Trophoblast cell (in vitro differentiated cells and primary cell): ENCODE results near the gene AFAP1L2.

ENCODE experiments used
- DNase-seq, 2 donors: peaks; one replicate each; pipeline ENCODE4 v3.0.0-alpha.2; 2016
- H2AFZ ChIP-seq: 2 replicates; pipeline ENCODE4 v1.6.1; 2013; ENCODE audit warnings: low read length, moderate library complexity, mild to moderate bottlenecking; ENCODE audit not compliant: insufficient read depth, poor library complexity
- H2AK5ac ChIP-seq: 2 replicates; pipeline ENCODE4 v1.6.1; 2013; ENCODE audit warnings: mild to moderate bottlenecking, low read length
- H2BK120ac ChIP-seq: 2 replicates; pipeline ENCODE4 v1.6.1; 2013; ENCODE audit warnings: low read length, mild to moderate bottlenecking, moderate library complexity; ENCODE audit not compliant: insufficient read depth, poor library complexity
- H2BK12ac ChIP-seq: 2 replicates; pipeline ENCODE4 v1.6.1; 2013; ENCODE audit warnings: mild to moderate bottlenecking, low read length, moderate library complexity
- H2BK5ac ChIP-seq: 2 replicates; pipeline ENCODE4 v1.6.1; 2013; ENCODE audit warnings: low read length, low read depth, moderate library complexity, mild to moderate bottlenecking; ENCODE audit not compliant: poor library complexity
- H3K14ac ChIP-seq: 2 replicates; pipeline ENCODE4 v1.6.1; 2013; ENCODE audit warnings: mild to moderate bottlenecking, low read length
- H3K18ac ChIP-seq: 2 replicates; pipeline ENCODE4 v1.6.1; 2013; ENCODE audit warnings: mild to moderate bottlenecking, low read length
- H3K23ac ChIP-seq: 2 replicates; pipeline ENCODE4 v1.6.1; 2013; ENCODE audit warnings: low read length
- H3K27ac ChIP-seq: 2 replicates; pipeline ENCODE4 v1.5.1; 2013; ENCODE audit warnings: low read depth, mild to moderate bottlenecking, inconsistent platforms, low read length, moderate library complexity
- H3K27me3 ChIP-seq: 2 replicates; pipeline ENCODE4 v1.6.1; 2013; ENCODE audit warnings: inconsistent platforms, mild to moderate bottlenecking, low read length, moderate library complexity; ENCODE audit not compliant: insufficient read depth
- H3K36me3 ChIP-seq, 2 experiments: 1 replicate in 1 of 2; 2 replicates in 1 of 2; pipeline ENCODE4 v1.6.1; 2013; ENCODE audit warnings: low read length in 2 of 2, mild to moderate bottlenecking in 2 of 2, moderate library complexity in 1 of 2; ENCODE audit not compliant: insufficient read depth in 2 of 2, control insufficient read depth in 1 of 2
- H3K4ac ChIP-seq: 2 replicates; pipeline ENCODE4 v1.6.1; 2013; ENCODE audit warnings: low read depth, mild to moderate bottlenecking, low read length, moderate library complexity
- H3K4me1 ChIP-seq, 2 experiments: 1 replicate in 1 of 2; 2 replicates in 1 of 2; pipeline ENCODE4 v1.6.1; 2013; ENCODE audit warnings: low read length in 2 of 2, mild to moderate bottlenecking in 2 of 2, moderate library complexity in 1 of 2; ENCODE audit not compliant: insufficient read depth in 2 of 2, control insufficient read depth in 1 of 2
- H3K4me2 ChIP-seq: 2 replicates; pipeline ENCODE4 v1.6.1; 2013; ENCODE audit warnings: inconsistent platforms, mild to moderate bottlenecking, low read length, moderate library complexity
- H3K4me3 ChIP-seq: 2 replicates; pipeline ENCODE4 v1.5.1; 2013; ENCODE audit warnings: mild to moderate bottlenecking, low read depth, low read length, inconsistent platforms
- H3K79me1 ChIP-seq: one replicate; pipeline ENCODE4 v1.6.1; 2013; ENCODE audit warnings: low read length
- H3K79me2 ChIP-seq: 2 replicates; pipeline ENCODE4 v1.6.1; 2013; ENCODE audit warnings: low read length, mild to moderate bottlenecking; ENCODE audit not compliant: control insufficient read depth, insufficient read depth, poor library complexity
- H3K9ac ChIP-seq: 2 replicates; pipeline ENCODE4 v1.6.1; 2013; ENCODE audit warnings: mild to moderate bottlenecking, low read length
- H3K9me3 ChIP-seq: 2 replicates; pipeline ENCODE4 v1.6.1; 2013; ENCODE audit warnings: low read depth, mild to moderate bottlenecking, control low read depth, inconsistent platforms, low read length; ENCODE audit not compliant: insufficient read depth
- H4K12ac ChIP-seq: 2 replicates; pipeline ENCODE4 v1.6.1; 2013; ENCODE audit warnings: low read depth, mild to moderate bottlenecking, low read length, moderate library complexity
- H4K8ac ChIP-seq: 2 replicates; pipeline ENCODE4 v1.6.1; 2013; ENCODE audit warnings: low read depth, mild to moderate bottlenecking, low read length, moderate library complexity
- H4K91ac ChIP-seq: one replicate; pipeline ENCODE4 v1.6.1; 2013; ENCODE audit warnings: low read depth, mild to moderate bottlenecking, low read length, moderate library complexity
- WGBS: extraction: QIAGEN DNeasy Blood & Tissue Kit; methylation state at CpG from one replicate; pipeline ENCODE4 v1.1.7; 2013; ENCODE audit warnings: missing lambda C conversion rate; ENCODE audit not compliant: insufficient read length, insufficient coverage; ENCODE audit errors: extremely low coverage; 5-methylcytosine and 5-hydroxymethylcytosine counted together

Gene AFAP1L2

GRCh38 chr10:114340816-114341215, 63.5 kb downstream of the AFAP1L2 start:
- H3K18ac ChIP-seq = no peak overlapping the region
- no peak overlapping the region for H3K23ac ChIP-seq
- no peak for DNase-seq
- no CpG with 5 or more reads among the region's 8 CpGs for WGBS
- no peak overlapping the region for H4K8ac ChIP-seq
- no peak overlapping the region for H4K12ac ChIP-seq
- no peak overlapping the region for H2AFZ ChIP-seq
- H2BK12ac ChIP-seq = no peak overlapping the region
- H3K79me1 ChIP-seq = peaks cover 23% of the 10 kb centered on the region
- no peak overlapping the region for H2BK5ac ChIP-seq
- no peak overlapping the region for H3K4me2 ChIP-seq
- no peaks in the 10 kb centered on the region for H3K9me3 ChIP-seq
- H3K27me3 ChIP-seq = no peaks in the 10 kb centered on the region
- no peak overlapping the region for H4K91ac ChIP-seq
- peaks cover 7% of the 10 kb centered on the region for H3K79me2 ChIP-seq
- no peak overlapping the region for H3K14ac ChIP-seq
- H3K4me3 ChIP-seq = no peak overlapping the region
- H3K36me3 ChIP-seq = peaks cover 9 to 21% of the 10 kb centered on the region in 2 experiments
- H3K9ac ChIP-seq = no peak overlapping the region
- H3K4me1 ChIP-seq = peaks cover 32 to 34% of the 10 kb centered on the region in 2 experiments
- H2AK5ac ChIP-seq = no peak overlapping the region
- no peak overlapping the region for H3K4ac ChIP-seq
- H3K27ac ChIP-seq = no peak overlapping the region
- H2BK120ac ChIP-seq = no peak overlapping the region

- Histone ChIP-seq H3K27me3 (no peaks in the 10 kb centered on the region), H2AK5ac (no peak overlapping the region), H4K91ac (peak overlapping the region; percentile 30), H4K8ac (peak overlapping the region; percentile 8), H3K79me1 (peaks cover 10% of the 10 kb centered on the region), H3K4me1 (peaks cover 18 to 20% of the 10 kb centered on the region in 2 experiments), H3K23ac (no peak overlapping the region), H2BK120ac (no peak overlapping the region), H3K36me3 (peaks cover 9% of the 10 kb centered on the region in 2 experiments), H2BK5ac (peak overlapping the region; percentile 9), H3K9me3 (no peaks in the 10 kb centered on the region), H3K27ac (peak overlapping the region; percentile 44), H3K9ac (no peak overlapping the region), H2AFZ (no peak overlapping the region), H3K18ac (no peak overlapping the region), H2BK12ac (peak overlapping the region; percentile 12), H3K4me2 (no peak overlapping the region), H3K4ac (no peak overlapping the region), H3K14ac (no peak overlapping the region), H3K79me2 (no peaks in the 10 kb centered on the region), H3K4me3 (no peak overlapping the region), H4K12ac (no peak overlapping the region)
- DNase-seq = no peak
- WGBS = no CpG with 5 or more reads among the region's 19 CpGs
Observed at GRCh38 chr10:114337510-114338462, 66.5 kb downstream of the AFAP1L2 start.

DNA sequence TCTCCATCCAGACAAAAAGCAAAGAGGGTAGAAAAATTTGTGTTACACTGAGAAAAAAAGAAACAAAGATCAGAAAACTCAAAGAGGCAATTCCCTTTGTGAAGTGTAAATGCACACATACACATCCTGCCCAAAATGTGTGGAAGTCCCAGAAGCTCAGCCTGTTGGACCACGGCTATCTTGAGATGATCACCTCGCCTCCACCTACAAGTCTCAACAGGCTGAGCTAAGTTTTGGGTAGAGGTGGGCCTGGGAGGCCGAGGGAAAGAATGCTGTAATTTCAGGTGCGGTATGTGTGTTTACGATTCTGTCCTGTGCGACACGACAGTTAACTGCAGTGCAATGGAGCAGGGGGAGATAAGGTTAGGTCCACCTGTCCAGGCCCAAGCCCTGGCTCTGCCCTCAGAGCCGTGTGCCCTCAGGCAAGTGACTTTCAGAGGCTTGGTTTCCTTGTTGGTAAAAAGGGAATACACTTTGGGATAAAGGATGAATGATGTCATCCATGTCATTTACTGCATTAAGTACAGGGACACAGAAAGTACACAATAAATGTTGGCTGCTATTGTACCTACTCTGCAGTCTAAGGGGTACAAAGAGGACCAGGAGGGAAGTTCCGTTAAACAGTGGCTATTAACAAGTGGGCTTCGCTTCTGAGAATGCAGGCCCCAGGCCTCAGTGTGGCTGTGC, 67.3 kb downstream of the AFAP1L2 start:
- H3K4ac ChIP-seq = no peak overlapping the region
- peak overlapping the region; percentile 8 for H4K8ac ChIP-seq
- no CpG with 5 or more reads among the region's 10 CpGs for WGBS

GRCh38 chr10:114335614-114336013, 68.7 kb downstream of the AFAP1L2 start:
- Histone ChIP-seq H3K4ac (no peak overlapping the region), H3K23ac (no peak overlapping the region), H3K4me2 (no peak overlapping the region), H2AK5ac (no peak overlapping the region), H3K9ac (no peak overlapping the region), H3K18ac (no peak overlapping the region), H3K4me3 (no peak overlapping the region), H2BK5ac (no peak overlapping the region), H3K79me2 (no peaks in the 10 kb centered on the region), H4K91ac (no peak overlapping the region), H3K14ac (no peak overlapping the region), H3K27ac (no peak overlapping the region), H4K8ac (no peak overlapping the region), H4K12ac (no peak overlapping the region), H2AFZ (no peak overlapping the region), H3K27me3 (no peaks in the 10 kb centered on the region), H2BK120ac (no peak overlapping the region), H3K9me3 (no peaks in the 10 kb centered on the region), H3K4me1 (peaks cover 20% of the 10 kb centered on the region in 2 experiments), H3K36me3 (peaks cover 14% of the 10 kb centered on the region in 2 experiments), H2BK12ac (no peak overlapping the region), H3K79me1 (peaks cover 10% of the 10 kb centered on the region)
- WGBS = no CpG with 5 or more reads among the region's 3 CpGs
- peak in 1 of 2 donors; percentile 28 for DNase-seq

More for the DNA sequence above, 67.3 kb downstream of the AFAP1L2 start:
- H3K36me3 ChIP-seq = peaks cover 9 to 11% of the 10 kb centered on the region in 2 experiments
- H3K14ac ChIP-seq = no peak overlapping the region
- H2BK5ac ChIP-seq = peak overlapping the region; percentile 9
- H2BK12ac ChIP-seq = peak overlapping the region; percentile 12
- no peaks in the 10 kb centered on the region for H3K27me3 ChIP-seq
- H2AK5ac ChIP-seq = no peak overlapping the region
- H3K79me2 ChIP-seq = no peaks in the 10 kb centered on the region
- peak; percentile 20 to 57 for DNase-seq
- no peaks in the 10 kb centered on the region for H3K9me3 ChIP-seq
- H3K79me1 ChIP-seq = peaks cover 10% of the 10 kb centered on the region
- H3K9ac ChIP-seq = no peak overlapping the region
- no peak overlapping the region for H4K12ac ChIP-seq
- H2AFZ ChIP-seq = no peak overlapping the region
- no peak overlapping the region for H3K4me3 ChIP-seq
- H3K23ac ChIP-seq = no peak overlapping the region
- peak overlapping the region; percentile 50 for H4K91ac ChIP-seq
- no peak overlapping the region for H3K18ac ChIP-seq
- no peak overlapping the region for H2BK120ac ChIP-seq
- H3K4me1 ChIP-seq = peaks cover 20% of the 10 kb centered on the region in 2 experiments
- peak overlapping the region; percentile 44 for H3K27ac ChIP-seq
- no peak overlapping the region for H3K4me2 ChIP-seq
